ENCODE results near the gene JAK1. TPM values are rescaled to one million over a fixed set of nuclear protein-coding genes. Genes with fewer than 3 reads are reported as not detected.
"Not testable (repeated sequence)": the region's sequence is repeated elsewhere in the genome, so short reads cannot be mapped to it uniquely, and the experiment has no call there.

JAK1 gene
- total RNA-seq (2014; rRNA removed; shearing (Covaris generic)) = 67.7 and 88.9 TPM in 2 replicates

GRCh38 chr1:64966158-64966971 is at the start of gene JAK1:
TSS of gene JAK1 (minus strand) at chr1:64966549. CDS start at chr1:64886264, 80,285 bp downstream.
- DNase-seq (ENCODE audit: low spot score) = peak; percentile 68

- DNase-seq (ENCODE audit: low spot score) = no peak
Observed at GRCh38 chr1:65014321-65014720, 48.0 kb upstream of the JAK1 start.

- no peak for DNase-seq (ENCODE audit: low spot score)
Observed at GRCh38 chr1:65011983-65012382, 45.6 kb upstream of the JAK1 start.

- DNase-seq (ENCODE audit: low spot score) = peak; percentile 61
Observed at GRCh38 chr1:65009724-65010420, 43.5 kb upstream of the JAK1 start.

- DNase-seq (ENCODE audit: low spot score) = no peak
Observed at GRCh38 chr1:65009176-65009575, 42.8 kb upstream of the JAK1 start.

GRCh38 chr1:65006806-65007205 is 40.5 kb upstream of the JAK1 start:
- DNase-seq (ENCODE audit: low spot score) = no peak

- DNase-seq (ENCODE audit: low spot score) = no peak
Observed at GRCh38 chr1:65003316-65003664, 36.9 kb upstream of the JAK1 start.

- peak; percentile 62 for DNase-seq (ENCODE audit: low spot score)
Observed at GRCh38 chr1:65002508-65003315, 36.4 kb upstream of the JAK1 start.

- DNase-seq (ENCODE audit: low spot score) = no peak
Observed at GRCh38 chr1:65002156-65002507, 35.8 kb upstream of the JAK1 start.

- no peak for DNase-seq (ENCODE audit: low spot score)
Observed at GRCh38 chr1:65001231-65001792, 35.0 kb upstream of the JAK1 start.

- DNase-seq (ENCODE audit: low spot score) = not testable (repeated sequence)
Observed at GRCh38 chr1:64998425-64998948, 32.1 kb upstream of the JAK1 start.

GRCh38 chr1:64996541-64997257 is 30.4 kb upstream of the JAK1 start:
- no peak for DNase-seq (ENCODE audit: low spot score)

- DNase-seq (ENCODE audit: low spot score) = no peak
Observed at GRCh38 chr1:64995316-64995715, 29.0 kb upstream of the JAK1 start.

- DNase-seq (ENCODE audit: low spot score) = no peak
Observed at GRCh38 chr1:64986903-64987871, 20.8 kb upstream of the JAK1 start.

GRCh38 chr1:64984737-64985136 is 18.4 kb upstream of the JAK1 start:
- DNase-seq (ENCODE audit: low spot score) = no peak

GRCh38 chr1:64984106-64984505 is 17.8 kb upstream of the JAK1 start:
- no peak for DNase-seq (ENCODE audit: low spot score)

GRCh38 chr1:64983110-64983509 is 16.8 kb upstream of the JAK1 start:
- peak; percentile 59 for DNase-seq (ENCODE audit: low spot score)

GRCh38 chr1:64981601-64982533 is 15.5 kb upstream of the JAK1 start:
- DNase-seq (ENCODE audit: low spot score) = no peak

All from H4 (cell line).